ENCODE measurements around the gene CCDC69. TPM values are rescaled to one million over a fixed set of nuclear protein-coding genes. Genes with fewer than 3 reads are reported as not detected.
"Not testable (repeated sequence)": the region's sequence is repeated elsewhere in the genome, so short reads cannot be mapped to it uniquely, and the experiment has no call there.

CCDC69 gene
- total RNA-seq, 2 experiments from 2014 or later, result 68.0 to 68.9 TPM

- TF ChIP-seq, protein P1, sequence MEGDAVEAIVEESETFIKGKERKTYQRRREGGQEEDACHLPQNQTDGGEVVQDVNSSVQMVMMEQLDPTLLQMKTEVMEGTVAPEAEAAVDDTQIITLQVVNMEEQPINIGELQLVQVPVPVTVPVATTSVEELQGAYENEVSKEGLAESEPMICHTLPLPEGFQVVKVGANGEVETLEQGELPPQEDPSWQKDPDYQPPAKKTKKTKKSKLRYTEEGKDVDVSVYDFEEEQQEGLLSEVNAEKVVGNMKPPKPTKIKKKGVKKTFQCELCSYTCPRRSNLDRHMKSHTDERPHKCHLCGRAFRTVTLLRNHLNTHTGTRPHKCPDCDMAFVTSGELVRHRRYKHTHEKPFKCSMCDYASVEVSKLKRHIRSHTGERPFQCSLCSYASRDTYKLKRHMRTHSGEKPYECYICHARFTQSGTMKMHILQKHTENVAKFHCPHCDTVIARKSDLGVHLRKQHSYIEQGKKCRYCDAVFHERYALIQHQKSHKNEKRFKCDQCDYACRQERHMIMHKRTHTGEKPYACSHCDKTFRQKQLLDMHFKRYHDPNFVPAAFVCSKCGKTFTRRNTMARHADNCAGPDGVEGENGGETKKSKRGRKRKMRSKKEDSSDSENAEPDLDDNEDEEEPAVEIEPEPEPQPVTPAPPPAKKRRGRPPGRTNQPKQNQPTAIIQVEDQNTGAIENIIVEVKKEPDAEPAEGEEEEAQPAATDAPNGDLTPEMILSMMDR (IDR thresholded peaks at IDR 0.05), result no peak
- H3K27me3 Mint-ChIP-seq, result no peaks in the 10 kb centered on the region
- intact Hi-C loops (cut with DNase I, micrococcal nuclease), result no loop called here
- DNase-seq (no peak), ATAC-seq (ENCODE audit: poor library complexity) (no peak)
- Histone ChIP-seq H3K4me3 (ENCODE audit: low read length) (no peak overlapping the region), H3K4me1 (ENCODE audit: insufficient read depth, low read length) (peaks cover 45% of the 10 kb centered on the region), H3K9me3 (ENCODE audit: control insufficient read depth in 1 of 2, insufficient read depth in 1 of 2, low read length in 2 of 2) (no peaks in the 10 kb centered on the region), H3K27me3 (ENCODE audit: control insufficient read depth in 1 of 2, insufficient read depth in 2 of 2, low read length in 2 of 2) (no peaks in the 10 kb centered on the region), H3K27ac (ENCODE audit: low read depth in 1 of 2, low read length in 2 of 2) (peak overlapping the region; percentile 4 to 48), H3K36me3 (ENCODE audit: insufficient read depth, low read length) (peaks cover 71% of the 10 kb centered on the region)
- peaks cover 66% of the 10 kb centered on the region for H3K4me1 Mint-ChIP-seq (ENCODE audit: low read depth)
- H3K4me3 Mint-ChIP-seq, result peak overlapping the region; percentile 8
- ChIA-PET CTCF (no interaction called here), POLR2A (interaction anchor here (0.8 to 4.6 kb wide), 4 partner anchors 9 to 112 kb away, joined by 3 to 31 read pairs (median 8); no protein-coding TSS in a partner anchor)
- H3K36me3 Mint-ChIP-seq (ENCODE audit: low read depth), result peaks cover 85% of the 10 kb centered on the region
- peak overlapping the region; percentile 90 for H3K27ac Mint-ChIP-seq
- no peaks in the 10 kb centered on the region for H3K9me3 Mint-ChIP-seq
Observed at GRCh38 chr5:151200913-151201595, 22.8 kb downstream of the CCDC69 start.

- DNase-seq (no peak), ATAC-seq (ENCODE audit: poor library complexity) (no peak)
- ChIA-PET CTCF (no interaction called here), POLR2A (interaction anchor here (0.6 to 1.3 kb wide), 3 partner anchors 11 to 28 kb away, joined by 3 to 5 read pairs (median 4); partner anchors contain the start of gene CCDC69)
- peaks cover 86% of the 10 kb centered on the region for H3K36me3 Mint-ChIP-seq (ENCODE audit: low read depth)
- peaks cover 66% of the 10 kb centered on the region for H3K4me1 Mint-ChIP-seq (ENCODE audit: low read depth)
- H3K27ac Mint-ChIP-seq, result peak overlapping the region; percentile 61
- intact Hi-C loops (cut with DNase I, micrococcal nuclease), result loop anchor here in 1 of 2 experiments (5.0 kb wide), 1 partner anchor 38 kb away; no protein-coding TSS in a partner anchor
- TF ChIP-seq, protein P1 (IDR thresholded peaks at IDR 0.05), result no peak
- peaks cover 2% of the 10 kb centered on the region for H3K9me3 Mint-ChIP-seq
- peaks cover 42% of the 10 kb centered on the region for H3K4me1 ChIP-seq (ENCODE audit: insufficient read depth, low read length)
- no peak overlapping the region for H3K27ac ChIP-seq (ENCODE audit: low read depth in 1 of 2, low read length in 2 of 2)
- no peaks in the 10 kb centered on the region for H3K9me3 ChIP-seq (ENCODE audit: control insufficient read depth in 1 of 2, insufficient read depth in 1 of 2, low read length in 2 of 2)
- no peak overlapping the region for H3K4me3 Mint-ChIP-seq
- no peaks in the 10 kb centered on the region for H3K27me3 ChIP-seq (ENCODE audit: control insufficient read depth in 1 of 2, insufficient read depth in 2 of 2, low read length in 2 of 2)
- no peak overlapping the region for H3K4me3 ChIP-seq (ENCODE audit: low read length)
- no peaks in the 10 kb centered on the region for H3K27me3 Mint-ChIP-seq
- H3K36me3 ChIP-seq (ENCODE audit: insufficient read depth, low read length), result peaks cover 62% of the 10 kb centered on the region
Observed at GRCh38 chr5:151199581-151200185, 24.2 kb downstream of the CCDC69 start.

- Mint-ChIP-seq H3K27me3 (no peaks in the 10 kb centered on the region), H3K4me1 (ENCODE audit: low read depth) (peaks cover 67% of the 10 kb centered on the region), H3K9me3 (peaks cover 2% of the 10 kb centered on the region), H3K36me3 (ENCODE audit: low read depth) (peaks cover 86% of the 10 kb centered on the region), H3K27ac (peak overlapping the region; percentile 61), H3K4me3 (no peak overlapping the region)
- no peak for ATAC-seq (ENCODE audit: poor library complexity)
- no peak for DNase-seq
- H3K36me3 ChIP-seq (ENCODE audit: insufficient read depth, low read length), result peaks cover 57% of the 10 kb centered on the region
- POLR2A ChIA-PET, result interaction anchor here (1.3 kb wide), 1 partner anchor 12 kb away, joined by 4 read pairs; no protein-coding TSS in a partner anchor
- no peak overlapping the region for H3K4me3 ChIP-seq (ENCODE audit: low read length)
- TF ChIP-seq, protein P1 (IDR thresholded peaks at IDR 0.05), result no peak
- H3K9me3 ChIP-seq (ENCODE audit: control insufficient read depth in 1 of 2, insufficient read depth in 1 of 2, low read length in 2 of 2), result no peaks in the 10 kb centered on the region
- CTCF ChIA-PET, result interaction anchor here (0.6 kb wide), 1 partner anchor 37 kb away, joined by 3 read pairs; no protein-coding TSS in a partner anchor
- H3K4me1 ChIP-seq (ENCODE audit: insufficient read depth, low read length), result peaks cover 38% of the 10 kb centered on the region
- intact Hi-C loops (cut with DNase I, micrococcal nuclease), result loop anchor here in 1 of 2 experiments (5.0 kb wide), 1 partner anchor 38 kb away; no protein-coding TSS in a partner anchor
- no peak overlapping the region for H3K27ac ChIP-seq (ENCODE audit: low read depth in 1 of 2, low read length in 2 of 2)
- H3K27me3 ChIP-seq (ENCODE audit: control insufficient read depth in 1 of 2, insufficient read depth in 2 of 2, low read length in 2 of 2), result no peaks in the 10 kb centered on the region
Observed at GRCh38 chr5:151198861-151199260, 25.0 kb downstream of the CCDC69 start.

GRCh38 chr5:151197291-151197600 is 26.6 kb downstream of the CCDC69 start:
- POLR2A ChIA-PET; ATAC-seq (ENCODE audit: poor library complexity); H3K9me3 Mint-ChIP-seq; H3K4me3 ChIP-seq (ENCODE audit: low read length); DNase-seq; H3K27ac ChIP-seq (ENCODE audit: low read depth in 1 of 2, low read length in 2 of 2); H3K4me3 Mint-ChIP-seq; H3K27me3 ChIP-seq (ENCODE audit: control insufficient read depth in 1 of 2, insufficient read depth in 2 of 2, low read length in 2 of 2); CTCF ChIA-PET; H3K9me3 ChIP-seq (ENCODE audit: control insufficient read depth in 1 of 2, insufficient read depth in 1 of 2, low read length in 2 of 2); H3K27me3 Mint-ChIP-seq: not testable (repeated sequence)
- intact Hi-C loops (cut with DNase I, micrococcal nuclease), result loop anchor here in 1 of 2 experiments (5.0 kb wide), 1 partner anchor 40 kb away; no protein-coding TSS in a partner anchor
- Histone ChIP-seq H3K4me1 (ENCODE audit: insufficient read depth, low read length) (peaks cover 27% of the 10 kb centered on the region), H3K36me3 (ENCODE audit: insufficient read depth, low read length) (peaks cover 65% of the 10 kb centered on the region)
- Mint-ChIP-seq H3K27ac (peak overlapping the region; percentile 74), H3K36me3 (ENCODE audit: low read depth) (peaks cover 90% of the 10 kb centered on the region), H3K4me1 (ENCODE audit: low read depth) (peaks cover 69% of the 10 kb centered on the region)

Data from CD4-positive, alpha-beta T cell (primary cell).